Measurements from ENCODE around the gene SLC26A11.
"Not testable (repeated sequence)": the region's sequence is repeated elsewhere in the genome, so short reads cannot be mapped to it uniquely, and the experiment has no call there.

SLC26A11 gene

DNA sequence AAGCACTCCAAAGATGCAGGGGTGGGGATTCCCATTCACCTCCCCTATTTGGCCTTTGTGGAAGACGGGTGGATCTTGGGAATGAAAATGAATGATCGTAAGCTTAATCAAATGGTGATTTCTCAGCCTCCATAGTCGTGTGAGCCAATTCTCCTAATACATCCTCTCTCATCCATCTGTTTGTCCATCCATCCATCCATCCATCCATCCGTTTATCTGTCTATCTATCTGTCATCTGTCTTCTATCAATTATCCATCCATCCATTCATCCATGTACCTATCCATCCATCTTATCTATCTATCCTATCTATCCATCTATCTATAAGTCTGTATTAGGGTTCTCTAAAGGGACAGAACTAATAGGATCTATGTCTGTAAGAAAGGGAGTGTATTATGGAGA, 48.2 kb downstream of the SLC26A11 start:
- H3K9me3 ChIP-seq (ENCODE audit: control insufficient read depth, insufficient read depth, low read length): no peaks in the 10 kb centered on the region

DNA sequence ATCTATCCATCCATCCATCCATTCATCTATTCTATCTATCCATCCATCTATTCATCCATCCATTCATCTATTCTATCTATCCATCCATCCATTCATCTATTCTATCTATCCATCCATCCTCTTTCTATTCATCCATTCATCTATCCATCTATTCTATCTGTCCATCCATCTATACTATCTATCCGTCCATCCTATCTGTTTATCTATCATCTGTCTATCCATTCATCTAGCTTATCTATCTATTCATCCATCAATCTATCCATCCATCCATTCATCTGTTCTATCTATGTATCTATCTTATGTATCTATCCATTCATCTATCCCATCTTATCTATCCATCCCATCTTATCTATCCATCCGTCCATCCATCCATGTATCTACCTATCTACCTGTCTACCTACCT, 49.2 kb downstream of the SLC26A11 start:
- Histone ChIP-seq H3K9ac (ENCODE audit: low read depth, low read length) (no peak overlapping the region), H3K36me3 (ENCODE audit: control insufficient read depth, insufficient read depth, low read length) (peaks cover 10% of the 10 kb centered on the region), H3K9me3 (ENCODE audit: control insufficient read depth, insufficient read depth, low read length) (no peaks in the 10 kb centered on the region), H3K4me1 (ENCODE audit: control insufficient read depth, insufficient read depth, low read length) (peaks cover 13% of the 10 kb centered on the region), H3K27me3 (ENCODE audit: control insufficient read depth, insufficient read depth, low read length) (no peaks in the 10 kb centered on the region), H3K4me3 (ENCODE audit: low read depth, low read length) (no peak overlapping the region)

More for the DNA sequence above, 48.2 kb downstream of the SLC26A11 start:
- Histone ChIP-seq H3K9ac (ENCODE audit: low read depth, low read length) (no peak overlapping the region), H3K36me3 (ENCODE audit: control insufficient read depth, insufficient read depth, low read length) (peaks cover 17% of the 10 kb centered on the region), H3K4me1 (ENCODE audit: control insufficient read depth, insufficient read depth, low read length) (peaks cover 13% of the 10 kb centered on the region), H3K4me3 (ENCODE audit: low read depth, low read length) (no peak overlapping the region), H3K27me3 (ENCODE audit: control insufficient read depth, insufficient read depth, low read length) (no peaks in the 10 kb centered on the region)

- H3K36me3 ChIP-seq (ENCODE audit: control insufficient read depth, insufficient read depth, low read length): peaks cover 6% of the 10 kb centered on the region
- H3K27me3 ChIP-seq (ENCODE audit: control insufficient read depth, insufficient read depth, low read length): no peaks in the 10 kb centered on the region
- no peak overlapping the region for H3K4me3 ChIP-seq (ENCODE audit: low read depth, low read length)
- no peaks in the 10 kb centered on the region for H3K9me3 ChIP-seq (ENCODE audit: control insufficient read depth, insufficient read depth, low read length)
- H3K4me1 ChIP-seq (ENCODE audit: control insufficient read depth, insufficient read depth, low read length): peaks cover 13% of the 10 kb centered on the region
- no peak overlapping the region for H3K9ac ChIP-seq (ENCODE audit: low read depth, low read length)
Measured at GRCh38 chr17:80270104-80270503, 49.9 kb downstream of the SLC26A11 start.

DNA sequence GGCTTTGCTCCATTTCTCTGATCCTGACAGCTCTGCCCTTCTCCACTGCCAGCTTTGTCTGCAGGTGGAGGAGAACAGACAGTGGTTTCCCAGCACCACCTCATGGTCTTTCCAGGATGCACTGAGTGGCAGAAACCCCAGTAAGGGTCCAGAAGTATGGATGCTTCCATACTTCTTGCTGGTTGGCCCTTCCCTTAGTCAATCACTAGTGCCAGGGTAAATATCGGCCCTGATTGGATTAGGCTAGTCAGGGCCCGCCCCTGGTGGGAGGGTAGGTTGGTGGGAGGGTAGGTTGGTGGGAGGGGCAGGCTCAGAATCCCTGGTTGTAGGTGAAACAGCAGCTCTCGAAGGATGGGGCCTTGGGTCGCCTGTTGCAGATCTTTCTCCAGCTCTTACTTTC, 50.6 kb downstream of the SLC26A11 start:
- Histone ChIP-seq H3K9ac (ENCODE audit: low read depth, low read length) (no peak overlapping the region), H3K4me1 (ENCODE audit: control insufficient read depth, insufficient read depth, low read length) (peaks cover 13% of the 10 kb centered on the region), H3K9me3 (ENCODE audit: control insufficient read depth, insufficient read depth, low read length) (no peaks in the 10 kb centered on the region), H3K36me3 (ENCODE audit: control insufficient read depth, insufficient read depth, low read length) (peaks cover 3% of the 10 kb centered on the region), H3K4me3 (ENCODE audit: low read depth, low read length) (no peak overlapping the region), H3K27me3 (ENCODE audit: control insufficient read depth, insufficient read depth, low read length) (no peaks in the 10 kb centered on the region)

DNA sequence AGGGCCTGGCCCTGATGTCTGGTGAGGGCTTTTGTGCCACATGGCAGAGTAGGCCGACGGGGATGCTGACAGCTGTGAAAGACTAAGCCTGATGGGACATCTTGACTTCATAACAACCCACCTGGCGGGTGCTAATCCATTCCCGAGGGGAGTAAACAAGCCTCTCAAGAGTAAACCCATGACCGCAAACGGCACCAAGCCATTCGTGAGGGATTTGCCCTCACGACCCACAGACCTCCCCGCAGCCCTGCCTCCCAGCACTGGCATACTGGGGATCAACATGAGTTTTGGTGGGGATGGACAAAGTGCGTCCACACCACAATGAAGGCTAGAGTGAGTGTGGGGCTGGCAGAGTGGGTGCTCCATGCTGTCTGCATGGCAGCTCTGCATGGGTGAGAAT, 52.1 kb downstream of the SLC26A11 start:
- peaks cover 2% of the 10 kb centered on the region for H3K36me3 ChIP-seq (ENCODE audit: control insufficient read depth, insufficient read depth, low read length)
- H3K4me3 ChIP-seq (ENCODE audit: low read depth, low read length): no peak overlapping the region
- no peaks in the 10 kb centered on the region for H3K9me3 ChIP-seq (ENCODE audit: control insufficient read depth, insufficient read depth, low read length)
- H3K27me3 ChIP-seq (ENCODE audit: control insufficient read depth, insufficient read depth, low read length): no peaks in the 10 kb centered on the region
- peaks cover 13% of the 10 kb centered on the region for H3K4me1 ChIP-seq (ENCODE audit: control insufficient read depth, insufficient read depth, low read length)
- H3K9ac ChIP-seq (ENCODE audit: low read depth, low read length): no peak overlapping the region

GRCh38 chr17:80274331-80274730, 54.1 kb downstream of the SLC26A11 start:
- Histone ChIP-seq H3K9ac (ENCODE audit: low read depth, low read length) (no peak overlapping the region), H3K36me3 (ENCODE audit: control insufficient read depth, insufficient read depth, low read length) (no peaks in the 10 kb centered on the region), H3K4me3 (ENCODE audit: low read depth, low read length) (no peak overlapping the region), H3K27me3 (ENCODE audit: control insufficient read depth, insufficient read depth, low read length) (no peaks in the 10 kb centered on the region), H3K9me3 (ENCODE audit: control insufficient read depth, insufficient read depth, low read length) (no peaks in the 10 kb centered on the region), H3K4me1 (ENCODE audit: control insufficient read depth, insufficient read depth, low read length) (peaks cover 13% of the 10 kb centered on the region)

- Histone ChIP-seq H3K4me1 (ENCODE audit: control insufficient read depth, insufficient read depth, low read length) (peaks cover 8% of the 10 kb centered on the region), H3K36me3 (ENCODE audit: control insufficient read depth, insufficient read depth, low read length) (no peaks in the 10 kb centered on the region), H3K4me3 (ENCODE audit: low read depth, low read length) (no peak overlapping the region), H3K9me3 (ENCODE audit: control insufficient read depth, insufficient read depth, low read length) (no peaks in the 10 kb centered on the region), H3K27me3 (ENCODE audit: control insufficient read depth, insufficient read depth, low read length) (no peaks in the 10 kb centered on the region), H3K9ac (ENCODE audit: low read depth, low read length) (no peak overlapping the region)
Measured at GRCh38 chr17:80274871-80275449, 54.7 kb downstream of the SLC26A11 start.

DNA sequence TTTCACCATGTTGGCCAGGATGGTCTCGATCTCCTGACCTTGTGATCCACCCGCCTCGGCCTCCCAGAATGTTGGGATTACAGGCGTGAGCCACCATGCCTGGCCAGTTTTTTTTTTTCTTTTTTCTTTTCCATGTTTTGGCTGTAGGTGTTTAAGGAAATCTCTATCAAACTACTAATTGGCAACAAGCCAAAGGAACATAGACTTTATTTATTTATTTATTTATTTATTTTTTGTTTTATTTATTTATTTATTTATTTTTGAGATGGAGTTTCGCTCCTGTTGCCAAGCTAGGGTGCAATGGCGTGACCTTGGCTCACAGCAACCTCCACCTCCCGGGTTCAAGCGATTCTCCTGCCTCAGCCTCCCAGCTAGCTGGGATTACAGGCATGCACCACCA, 55.6 kb downstream of the SLC26A11 start:
- not testable (repeated sequence) for H3K9me3 ChIP-seq (ENCODE audit: control insufficient read depth, insufficient read depth, low read length); H3K4me1 ChIP-seq (ENCODE audit: control insufficient read depth, insufficient read depth, low read length); H3K27me3 ChIP-seq (ENCODE audit: control insufficient read depth, insufficient read depth, low read length); H3K9ac ChIP-seq (ENCODE audit: low read depth, low read length); H3K4me3 ChIP-seq (ENCODE audit: low read depth, low read length); H3K36me3 ChIP-seq (ENCODE audit: control insufficient read depth, insufficient read depth, low read length)

DNA sequence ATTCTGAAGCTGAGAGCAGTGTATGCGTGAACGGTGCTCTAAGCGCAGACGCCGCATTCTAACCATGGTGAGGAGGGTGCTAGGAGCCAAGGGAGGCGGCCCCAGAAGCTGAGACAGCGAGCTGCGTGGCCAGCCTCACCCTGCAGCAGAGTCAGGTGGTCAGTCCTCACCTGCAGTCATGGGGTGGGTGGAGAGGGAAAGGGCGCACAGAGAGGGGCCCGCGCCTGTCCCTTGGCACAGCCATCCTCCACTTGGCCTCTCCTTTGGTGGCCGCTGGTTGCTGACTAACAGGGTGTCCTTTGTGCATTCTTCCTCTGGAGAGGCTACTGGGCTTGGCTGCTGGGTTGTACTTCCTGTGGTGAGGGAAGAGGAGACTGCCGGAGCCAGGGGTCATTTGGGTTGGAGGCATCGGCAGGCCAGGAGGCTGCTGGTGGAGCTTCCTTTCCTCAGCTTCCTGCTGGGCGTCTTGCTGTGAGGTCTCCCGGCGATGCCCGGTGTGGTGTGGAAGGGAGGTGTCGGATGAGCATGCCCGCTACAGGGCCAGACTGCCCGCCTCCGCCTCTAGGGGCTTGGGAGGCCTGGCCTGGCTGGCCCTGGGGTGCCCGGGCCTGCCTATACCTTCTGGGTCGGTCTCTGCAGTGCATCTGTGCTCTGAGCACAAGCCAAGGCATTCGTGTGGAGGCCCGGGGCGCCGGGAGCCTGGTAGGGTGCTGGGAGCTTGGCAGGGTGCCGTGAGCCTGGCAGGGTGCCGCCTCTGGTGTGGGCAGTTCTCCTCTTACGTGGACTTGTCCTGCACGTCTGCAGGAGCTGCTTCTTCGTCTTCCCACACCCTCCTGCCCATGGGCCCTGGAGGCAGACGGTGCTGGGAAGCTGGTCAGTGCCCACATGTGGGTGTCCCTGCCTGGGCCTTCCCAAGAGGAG, 57.8 kb downstream of the SLC26A11 start:
- no peaks in the 10 kb centered on the region for H3K27me3 ChIP-seq (ENCODE audit: control insufficient read depth, insufficient read depth, low read length)
- H3K36me3 ChIP-seq (ENCODE audit: control insufficient read depth, insufficient read depth, low read length): peaks cover 2% of the 10 kb centered on the region

GRCh38 chr17:80279895-80280294, 59.7 kb downstream of the SLC26A11 start:
- peaks cover 6% of the 10 kb centered on the region for H3K36me3 ChIP-seq (ENCODE audit: control insufficient read depth, insufficient read depth, low read length)
- H3K9ac ChIP-seq (ENCODE audit: low read depth, low read length): no peak overlapping the region
- H3K27me3 ChIP-seq (ENCODE audit: control insufficient read depth, insufficient read depth, low read length): no peaks in the 10 kb centered on the region
- H3K9me3 ChIP-seq (ENCODE audit: control insufficient read depth, insufficient read depth, low read length): no peaks in the 10 kb centered on the region
- H3K4me1 ChIP-seq (ENCODE audit: control insufficient read depth, insufficient read depth, low read length): no peaks in the 10 kb centered on the region
- no peak overlapping the region for H3K4me3 ChIP-seq (ENCODE audit: low read depth, low read length)

More for the DNA sequence above, 57.8 kb downstream of the SLC26A11 start:
- no peaks in the 10 kb centered on the region for H3K4me1 ChIP-seq (ENCODE audit: control insufficient read depth, insufficient read depth, low read length)
- no peak overlapping the region for H3K9ac ChIP-seq (ENCODE audit: low read depth, low read length)
- H3K9me3 ChIP-seq (ENCODE audit: control insufficient read depth, insufficient read depth, low read length): no peaks in the 10 kb centered on the region
- no peak overlapping the region for H3K4me3 ChIP-seq (ENCODE audit: low read depth, low read length)

DNA sequence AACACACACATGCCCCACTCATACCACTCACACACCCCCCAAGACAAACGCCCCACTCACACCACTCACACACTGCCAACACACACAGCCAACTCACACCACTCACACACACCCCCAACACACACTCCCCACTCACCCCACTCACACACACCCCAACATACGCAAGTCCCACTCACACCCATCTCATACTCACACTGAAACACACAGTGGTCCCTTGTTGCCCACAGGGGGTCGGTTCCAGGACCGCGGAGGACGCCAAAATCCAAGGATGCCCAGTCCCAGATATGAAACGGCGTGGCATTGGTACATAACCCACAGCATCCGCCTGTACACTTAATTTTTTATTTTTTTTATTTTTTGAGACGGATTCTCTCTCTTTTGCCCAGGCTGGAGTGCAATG, 61.3 kb downstream of the SLC26A11 start:
- Histone ChIP-seq H3K9me3 (ENCODE audit: control insufficient read depth, insufficient read depth, low read length) (no peaks in the 10 kb centered on the region), H3K27me3 (ENCODE audit: control insufficient read depth, insufficient read depth, low read length) (no peaks in the 10 kb centered on the region), H3K4me3 (ENCODE audit: low read depth, low read length) (no peak overlapping the region), H3K4me1 (ENCODE audit: control insufficient read depth, insufficient read depth, low read length) (no peaks in the 10 kb centered on the region), H3K9ac (ENCODE audit: low read depth, low read length) (no peak overlapping the region), H3K36me3 (ENCODE audit: control insufficient read depth, insufficient read depth, low read length) (peaks cover 6% of the 10 kb centered on the region)

Data from iPS-15b (cell line).